ENCODE results near the gene HNF4A. TPM values are rescaled to one million over a fixed set of nuclear protein-coding genes. Genes with fewer than 3 reads are reported as not detected.

The HNF4A gene
- total and polyA plus RNA-seq, 11 donors = 0.03 TPM; not detected in 10

- Histone ChIP-seq H3K4me1 (no peaks in the 10 kb centered on the region), H3K27me3 (peaks cover 0 to 32% (median 4%) of the 10 kb centered on the region in 9 donors), H3K9me3 (no peaks in the 10 kb centered on the region), H3K36me3 (no peaks in the 10 kb centered on the region), H3K27ac (no peak overlapping the region), H3K4me3 (no peak overlapping the region)
- DNase-seq (no peak), ATAC-seq (no peak)
- intact Hi-C loops (cut with DNase I) = loop anchor here in 1 of 10 donors (1.0 kb wide), 1 partner anchor 15 kb away; no protein-coding TSS in a partner anchor
- WGBS, 4 donors = 47 to 86% (median 80%) methylated on average over 2 of the region's 2 CpGs
- TF ChIP-seq CTCF (IDR thresholded peaks at IDR 0.05) = no peak
- no peak for TF ChIP-seq POLR2A (IDR thresholded peaks at IDR 0.05)
These were observed 55.1 kb downstream of the HNF4A start for GRCh38 chr20:44410583-44411019.

GRCh38 chr20:44411020-44411756 lies 55.7 kb downstream of the HNF4A start:
- ATAC-seq (no peak), DNase-seq (peak in 1 of 5 donors; percentile 56)
- Histone ChIP-seq H3K36me3 (no peaks in the 10 kb centered on the region), H3K9me3 (no peaks in the 10 kb centered on the region), H3K4me3 (no peak overlapping the region), H3K27ac (no peak overlapping the region), H3K4me1 (no peaks in the 10 kb centered on the region), H3K27me3 (peaks cover 0 to 32% (median 4%) of the 10 kb centered on the region in 9 donors)
- no peak for TF ChIP-seq CTCF (IDR thresholded peaks at IDR 0.05)
- TF ChIP-seq POLR2A (IDR thresholded peaks at IDR 0.05) = no peak
- 43 to 61% (median 52%) methylated on average over 19 to 28 of the region's 28 CpGs for WGBS, 4 donors
- intact Hi-C loops (cut with DNase I) = loop anchor here in 1 of 10 donors (1.0 kb wide), 1 partner anchor 14 kb away; no protein-coding TSS in a partner anchor

- Histone ChIP-seq H3K9me3 (no peaks in the 10 kb centered on the region), H3K27me3 (peaks cover 0 to 32% (median 4%) of the 10 kb centered on the region in 9 donors), H3K36me3 (no peaks in the 10 kb centered on the region), H3K27ac (no peak overlapping the region), H3K4me1 (no peaks in the 10 kb centered on the region), H3K4me3 (no peak overlapping the region)
- DNase-seq (peak in 1 of 5 donors; percentile 5), ATAC-seq (no peak)
- WGBS, 4 donors = 77 to 89% (median 82%) methylated on average over 10 of the region's 10 CpGs
- no peak for TF ChIP-seq CTCF (IDR thresholded peaks at IDR 0.05)
- TF ChIP-seq POLR2A (IDR thresholded peaks at IDR 0.05) = no peak
- intact Hi-C loops (cut with DNase I) = loop anchor here in 1 of 10 donors (1.0 kb wide), 1 partner anchor 13 kb away; no protein-coding TSS in a partner anchor
These were observed 56.4 kb downstream of the HNF4A start for GRCh38 chr20:44411757-44412401.
